Smooth muscle cell (in vitro differentiated cells): Measurements from ENCODE around the gene NUDT8. TPM values are rescaled to one million over a fixed set of nuclear protein-coding genes. Genes with fewer than 3 reads are reported as not detected.

ENCODE experiments used
- DNase-seq: peaks from one replicate; lab custom pipeline; 2025; ENCODE audit not compliant: unreplicated experiment; lab: John Stamatoyannopoulos, UW
- H2AFZ ChIP-seq: fragments of 200-600 bp; sonication (generic); 2 replicates; pipeline ENCODE4 v1.6.0; 2016; ENCODE audit warnings: antibody characterized with exemption, low read depth, mild to moderate bottlenecking
- H3F3A ChIP-seq: fragments of 200-600 bp; sonication (generic); 2 replicates; pipeline ENCODE4 v1.6.0; 2017; ENCODE audit warnings: antibody characterized with exemption, low read depth
- H3K27ac ChIP-seq: fragments of 200-600 bp; sonication (generic); 2 replicates; pipeline ENCODE4 v1.5.1; 2016; ENCODE audit warnings: low read depth, mild to moderate bottlenecking
- H3K27me3 ChIP-seq: fragments of 200-600 bp; sonication (generic); 2 replicates; pipeline ENCODE4 v1.6.1; 2016; ENCODE audit warnings: low read depth, mild to moderate bottlenecking
- H3K36me3 ChIP-seq: fragments of 200-600 bp; sonication (generic); 2 replicates; pipeline ENCODE4 v1.5.1; 2016; ENCODE audit warnings: low read depth
- H3K4me1 ChIP-seq: fragments of 200-600 bp; sonication (generic); 2 replicates; pipeline ENCODE4 v1.5.1; 2016; ENCODE audit warnings: low read depth
- H3K4me2 ChIP-seq: fragments of 200-600 bp; sonication (generic); 2 replicates; pipeline ENCODE4 v1.6.0; 2016; ENCODE audit warnings: mild to moderate bottlenecking
- H3K4me3 ChIP-seq: fragments of 200-600 bp; sonication (generic); 2 replicates; pipeline ENCODE4 v1.5.1; 2016; ENCODE audit warnings: mild to moderate bottlenecking
- H3K79me2 ChIP-seq: fragments of 200-600 bp; sonication (generic); 2 replicates; pipeline ENCODE4 v1.6.0; 2016; ENCODE audit warnings: low read depth, mild to moderate bottlenecking
- H3K9ac ChIP-seq: fragments of 200-600 bp; sonication (generic); 2 replicates; pipeline ENCODE4 v1.6.0; 2016; ENCODE audit warnings: low read depth
- H3K9me3 ChIP-seq: fragments of 200-600 bp; sonication (generic); replicated peaks from 2 replicates; pipeline ENCODE4 v1.5.1; 2016; ENCODE audit warnings: low read depth
- H4K20me1 ChIP-seq: fragments of 200-600 bp; sonication (generic); 2 replicates; pipeline ENCODE4 v1.6.0; 2016; ENCODE audit warnings: low read depth
- WGBS: methylation state at CpG from one replicate; pipeline ENCODE4 v1.1.7; 2016; ENCODE audit warnings: low lambda C conversion rate; 5-methylcytosine and 5-hydroxymethylcytosine counted together
- polyA plus RNA-seq: library from polyadenylated mRNA; unstranded; fragments of >200 nt; fragmentation: Nextera tagmentation; extraction: Ambion mirVana; gene quantifications from 2 replicates; pipeline ENCODE4 v1.2.1, GENCODE V29; 2016
- total RNA-seq: library from RNA; depleted of rRNA; stranded (reverse); fragments of >200 nt; gene quantifications from 2 replicates; pipeline ENCODE4 v1.2.3, GENCODE V29; 2014
- TF ChIP-seq, protein P1 (sequence below): fragments of 200-600 bp; sonication (generic); IDR thresholded peaks from 2 replicates; pipeline ENCODE4 v1.5.1; 2017; ENCODE audit warnings: borderline replicate concordance, mild to moderate bottlenecking, antibody characterized with exemption; ENCODE audit not compliant: insufficient read depth, poor library complexity, severe bottlenecking

Gene NUDT8
- total and polyA plus RNA-seq, 2 experiments from 2014 or later = 0.67 to 15.6 TPM

DNA sequence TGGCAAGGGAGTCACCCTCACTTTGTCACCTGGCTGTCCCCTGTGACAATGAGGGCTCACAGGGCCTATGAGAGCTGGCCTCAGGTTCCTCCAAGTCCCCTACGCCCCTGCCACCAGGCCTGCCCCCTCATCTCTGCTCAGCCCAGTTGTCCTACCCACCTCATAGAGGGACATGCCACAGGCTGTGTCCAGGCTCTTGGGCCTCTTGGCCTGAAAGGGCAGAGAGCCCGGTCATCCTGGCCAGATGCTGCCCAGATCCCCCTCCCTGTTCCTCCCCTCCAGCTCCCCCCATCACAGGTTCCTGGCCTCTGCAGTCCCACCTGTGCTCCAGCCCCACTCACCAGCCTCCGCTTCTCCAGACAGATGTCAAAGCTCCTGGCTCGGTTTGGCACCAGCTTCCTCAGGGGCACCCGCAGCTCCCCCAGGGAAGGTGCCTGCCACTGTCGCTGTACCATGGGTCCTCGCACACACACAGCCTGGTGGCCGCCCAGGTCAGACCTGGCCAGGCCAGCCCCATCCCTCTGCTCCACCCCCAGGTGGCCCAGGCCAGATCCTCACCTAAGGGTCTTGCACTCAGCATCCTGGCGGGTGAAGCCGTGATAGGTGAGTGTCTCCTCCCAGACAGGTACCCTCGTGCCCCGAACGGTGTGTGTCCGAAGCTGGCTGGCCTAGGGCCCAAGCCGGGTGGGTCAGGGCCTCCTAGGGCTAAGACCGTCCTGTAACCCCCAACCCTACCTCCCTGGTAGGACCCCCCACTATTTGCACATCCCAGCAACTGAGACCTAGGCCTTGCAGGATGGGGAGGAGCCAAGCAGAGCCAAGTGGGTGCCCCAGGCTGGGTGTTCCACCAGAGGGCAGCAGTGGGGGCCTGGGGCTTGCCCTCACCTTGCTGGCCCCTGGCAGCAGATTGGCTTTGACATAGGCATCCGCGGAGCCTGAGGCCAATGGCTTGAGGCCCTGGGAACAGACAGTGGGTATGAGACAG, 14.7 kb downstream of the NUDT8 start:
- Histone ChIP-seq H3K79me2 (no peaks in the 10 kb centered on the region), H3K4me3 (no peak overlapping the region), H3K4me2 (no peak overlapping the region), H3K36me3 (no peaks in the 10 kb centered on the region), H4K20me1 (no peaks in the 10 kb centered on the region), H3F3A (no peaks in the 10 kb centered on the region), H2AFZ (no peak overlapping the region), H3K9me3 (no peaks in the 10 kb centered on the region), H3K4me1 (peaks cover 11% of the 10 kb centered on the region), H3K9ac (no peak overlapping the region), H3K27ac (no peak overlapping the region), H3K27me3 (no peaks in the 10 kb centered on the region)
- 90% methylated on average over 18 of the region's 18 CpGs for WGBS
- TF ChIP-seq, protein P1, sequence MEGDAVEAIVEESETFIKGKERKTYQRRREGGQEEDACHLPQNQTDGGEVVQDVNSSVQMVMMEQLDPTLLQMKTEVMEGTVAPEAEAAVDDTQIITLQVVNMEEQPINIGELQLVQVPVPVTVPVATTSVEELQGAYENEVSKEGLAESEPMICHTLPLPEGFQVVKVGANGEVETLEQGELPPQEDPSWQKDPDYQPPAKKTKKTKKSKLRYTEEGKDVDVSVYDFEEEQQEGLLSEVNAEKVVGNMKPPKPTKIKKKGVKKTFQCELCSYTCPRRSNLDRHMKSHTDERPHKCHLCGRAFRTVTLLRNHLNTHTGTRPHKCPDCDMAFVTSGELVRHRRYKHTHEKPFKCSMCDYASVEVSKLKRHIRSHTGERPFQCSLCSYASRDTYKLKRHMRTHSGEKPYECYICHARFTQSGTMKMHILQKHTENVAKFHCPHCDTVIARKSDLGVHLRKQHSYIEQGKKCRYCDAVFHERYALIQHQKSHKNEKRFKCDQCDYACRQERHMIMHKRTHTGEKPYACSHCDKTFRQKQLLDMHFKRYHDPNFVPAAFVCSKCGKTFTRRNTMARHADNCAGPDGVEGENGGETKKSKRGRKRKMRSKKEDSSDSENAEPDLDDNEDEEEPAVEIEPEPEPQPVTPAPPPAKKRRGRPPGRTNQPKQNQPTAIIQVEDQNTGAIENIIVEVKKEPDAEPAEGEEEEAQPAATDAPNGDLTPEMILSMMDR = peak; percentile 37
- no peak for DNase-seq

DNA sequence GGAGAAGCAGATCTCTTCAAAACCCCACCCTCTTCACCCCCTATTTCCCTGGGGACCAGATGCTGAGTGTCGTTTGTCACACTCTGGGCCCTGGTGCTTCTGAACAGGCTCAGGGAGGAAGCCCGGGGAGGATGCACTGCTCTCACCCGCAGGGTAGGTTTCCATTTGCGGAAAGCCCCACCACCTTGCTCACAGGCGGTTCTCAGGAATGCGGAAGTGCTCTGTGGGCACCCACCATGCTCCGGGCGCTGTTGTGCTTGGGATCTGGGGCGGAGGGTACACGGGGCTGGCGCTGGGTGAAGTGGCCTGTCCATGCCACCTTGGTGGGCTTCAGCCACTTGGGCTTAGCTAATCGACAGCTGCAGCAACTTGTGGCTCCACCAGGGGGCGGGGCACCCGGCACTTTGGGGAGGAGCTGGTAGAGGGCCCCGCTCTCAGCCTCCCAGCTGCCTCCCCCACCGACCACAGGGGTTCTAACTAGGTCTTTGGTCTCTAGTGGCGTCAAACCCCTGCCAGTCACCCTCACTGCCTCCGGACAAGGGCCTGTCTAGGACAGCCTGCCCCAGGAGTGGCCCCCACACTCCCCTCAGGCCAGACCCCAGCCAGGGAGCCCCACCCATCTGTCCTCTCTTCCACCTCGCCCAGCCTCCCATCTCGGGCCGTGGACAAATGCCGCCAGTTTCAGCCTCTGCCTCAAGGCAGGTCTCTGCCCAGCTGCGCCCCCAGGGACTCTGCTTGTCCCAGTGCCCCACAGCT, 15.6 kb downstream of the NUDT8 start:
- Histone ChIP-seq H3K27me3 (no peaks in the 10 kb centered on the region), H2AFZ (no peak overlapping the region), H3K9ac (no peak overlapping the region), H3F3A (no peaks in the 10 kb centered on the region), H3K36me3 (no peaks in the 10 kb centered on the region), H3K4me2 (peak overlapping the region; percentile 77), H3K4me1 (peaks cover 11% of the 10 kb centered on the region), H3K4me3 (no peak overlapping the region), H4K20me1 (no peaks in the 10 kb centered on the region), H3K27ac (no peak overlapping the region), H3K79me2 (no peaks in the 10 kb centered on the region), H3K9me3 (no peaks in the 10 kb centered on the region)
- no peak for DNase-seq
- 36% methylated on average over 21 of the region's 23 CpGs for WGBS
- TF ChIP-seq, protein P1 = peak; percentile 67

DNA sequence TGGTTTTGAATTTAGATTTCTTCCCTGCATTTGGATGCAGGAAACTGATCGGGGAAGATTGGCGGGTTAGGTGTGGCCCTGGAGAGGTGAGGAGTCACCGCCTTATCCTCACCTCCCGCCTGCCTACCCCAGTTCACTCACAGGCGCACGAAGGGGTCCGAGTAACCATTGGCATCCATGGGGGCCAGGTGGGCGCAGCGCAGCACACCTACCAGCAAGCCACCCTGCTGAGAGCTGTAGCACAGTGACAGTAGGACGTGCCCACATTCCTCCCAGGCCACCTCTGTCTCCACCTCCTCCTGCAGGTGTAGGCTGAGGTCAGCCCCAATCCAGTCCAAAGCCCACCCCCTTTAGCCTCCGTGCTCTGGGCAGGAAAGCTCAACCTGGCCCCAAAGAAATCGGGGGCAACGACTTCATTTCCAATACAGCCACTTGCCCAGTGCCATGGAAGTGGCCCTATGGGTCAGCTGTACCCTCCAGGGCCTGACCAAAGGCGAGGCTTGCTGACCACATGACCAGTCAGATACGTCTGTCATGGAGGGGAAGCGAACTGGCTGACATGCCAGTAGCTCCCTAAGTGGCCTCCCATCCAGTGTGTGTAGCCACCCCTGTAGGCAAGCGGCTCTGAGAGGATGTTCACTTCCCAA, 16.3 kb downstream of the NUDT8 start:
- H3K36me3 ChIP-seq = no peaks in the 10 kb centered on the region
- H3K27ac ChIP-seq = no peak overlapping the region
- H4K20me1 ChIP-seq = no peaks in the 10 kb centered on the region
- no peaks in the 10 kb centered on the region for H3K9me3 ChIP-seq
- no peak for DNase-seq
- H3K4me1 ChIP-seq = peaks cover 11% of the 10 kb centered on the region
- H2AFZ ChIP-seq = no peak overlapping the region
- H3K9ac ChIP-seq = no peak overlapping the region
- H3K4me3 ChIP-seq = no peak overlapping the region
- no peaks in the 10 kb centered on the region for H3F3A ChIP-seq
- no peaks in the 10 kb centered on the region for H3K27me3 ChIP-seq
- TF ChIP-seq, protein P1 = no peak
- H3K79me2 ChIP-seq = no peaks in the 10 kb centered on the region
- peak overlapping the region; percentile 77 for H3K4me2 ChIP-seq
- 90% methylated on average over 15 of the region's 17 CpGs for WGBS
